IMR-90 (cell line): ENCODE measurements around the gene STON2.

Experiments
- BHLHE40 ChIP-seq: fragments of 150-350 bp; IDR thresholded peaks from 2 replicates; pipeline ENCODE4 v1.6.1; 2016; ENCODE audit warnings: mild to moderate bottlenecking, low read depth, low read length
- CTCF ChIP-seq: conservative IDR thresholded peaks from 2 replicates; pipeline ENCODE4 v1.5.1; 2012; ENCODE audit warnings: mild to moderate bottlenecking, low read depth, low read length, improper control_type of control experiment
- FOS ChIP-seq: fragments of 150-350 bp; IDR thresholded peaks from 2 replicates; pipeline ENCODE4 v1.6.1; 2016; ENCODE audit warnings: low read depth, low read length
- MAFK ChIP-seq: IDR thresholded peaks from 2 replicates; pipeline ENCODE4 v1.6.1; 2012; ENCODE audit warnings: low read depth, low read length, improper control_type of control experiment
- MXI1 ChIP-seq: IDR thresholded peaks from 2 replicates; pipeline ENCODE4 v1.6.1; 2012; ENCODE audit warnings: low read depth, mild to moderate bottlenecking, low read length, moderate library complexity, borderline replicate concordance
- NFE2L2 ChIP-seq: fragments of 150-350 bp; IDR thresholded peaks from 2 replicates; pipeline ENCODE4 v1.6.1; 2016; ENCODE audit warnings: low read depth, mild to moderate bottlenecking, low read length
- POLR2A ChIP-seq: IDR thresholded peaks from 2 replicates; pipeline ENCODE4 v1.6.1; 2012; ENCODE audit warnings: mild to moderate bottlenecking, low read depth, low read length
- RAD21 ChIP-seq: IDR thresholded peaks from 2 replicates; pipeline ENCODE4 v1.6.1; 2012; ENCODE audit warnings: low read length, improper control_type of control experiment
- RFX5 ChIP-seq: IDR thresholded peaks from 2 replicates; pipeline ENCODE4 v1.8.0; 2012; ENCODE audit warnings: low read depth, mild to moderate bottlenecking, low read length, moderate library complexity

DNA sequence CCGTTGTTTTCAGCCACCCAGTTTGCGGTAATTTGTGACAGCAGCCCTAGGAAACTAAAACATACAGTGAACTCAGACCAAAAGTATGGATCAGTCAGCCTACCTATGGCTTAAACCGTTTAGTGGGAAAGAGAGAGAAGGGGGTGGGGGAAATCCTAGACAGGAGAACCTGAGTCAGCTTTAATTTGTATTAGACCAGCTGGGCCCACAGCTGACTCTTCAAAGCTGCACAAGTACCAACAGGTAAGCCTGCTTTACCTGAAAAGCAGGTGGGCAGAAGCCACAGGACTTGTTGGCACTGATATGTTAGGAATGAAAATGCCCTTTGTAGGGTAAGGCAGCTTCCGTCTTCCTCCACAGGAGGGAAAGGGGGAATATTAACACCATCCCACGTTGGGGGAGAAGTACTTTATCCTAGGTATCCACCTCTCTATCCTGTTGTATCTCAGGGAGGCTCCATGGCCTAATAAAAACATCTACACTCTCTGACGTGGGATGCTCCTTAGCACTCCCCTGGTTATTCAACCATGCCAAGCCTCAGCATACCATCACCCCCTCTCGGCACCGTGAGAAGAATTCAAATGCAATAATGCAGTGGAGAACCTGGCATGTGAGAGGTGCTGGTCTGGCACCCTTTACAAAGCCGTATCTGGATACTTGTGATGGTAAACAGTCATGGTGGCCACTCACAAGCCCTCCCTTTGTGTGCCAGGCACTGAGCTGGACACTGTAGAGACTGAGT, 70.3 kb downstream of the STON2 start:
- TF ChIP-seq RAD21: no peak
- TF ChIP-seq CTCF: no peak
- no peak for TF ChIP-seq RFX5
- TF ChIP-seq POLR2A: no peak
- no peak for TF ChIP-seq FOS
- TF ChIP-seq MXI1: no peak
- TF ChIP-seq MAFK: 0 out of 2 replicates have a peak, but pooled peaks have one; percentile 16
- TF ChIP-seq NFE2L2: no peak
- no peak for TF ChIP-seq BHLHE40
